ENCODE results near the gene CACNG7.

CACNG7 gene

DNA sequence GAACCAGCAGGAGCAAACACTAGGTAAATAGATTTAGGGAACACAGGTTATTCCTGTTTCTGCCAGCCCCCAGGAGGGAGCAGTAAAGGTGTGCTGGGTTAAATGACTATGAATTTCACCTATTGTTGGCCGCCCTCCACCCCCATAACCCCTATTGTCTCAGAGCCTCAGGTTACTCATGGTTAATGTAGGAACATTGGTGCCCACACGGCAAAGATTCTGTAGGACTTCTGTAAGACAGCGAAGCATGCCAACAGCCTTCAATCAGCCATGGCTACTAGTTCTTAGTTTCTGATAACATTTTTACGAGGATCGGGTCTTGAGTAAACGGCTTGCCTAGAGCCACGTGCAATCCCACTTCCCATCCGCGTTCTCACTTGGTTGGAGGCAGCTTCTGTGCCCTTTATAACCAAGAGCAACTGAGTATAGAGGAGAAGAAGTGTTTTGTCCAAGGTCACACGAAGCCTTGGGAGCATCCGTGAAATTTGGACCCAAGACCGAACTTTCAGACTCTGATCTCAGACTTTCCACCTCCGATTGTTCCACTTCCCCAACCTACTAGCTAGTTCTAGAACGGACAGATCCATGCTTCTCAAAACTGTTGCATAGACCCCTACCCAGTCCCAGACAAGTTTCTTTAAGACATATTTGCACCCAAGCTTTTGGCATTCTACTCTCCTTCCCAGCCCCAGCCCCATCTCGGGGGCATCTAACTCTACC, 48.5 kb downstream of the CACNG7 start:
- DNase-seq (ENCODE audit: low spot score), result no peak

DNA sequence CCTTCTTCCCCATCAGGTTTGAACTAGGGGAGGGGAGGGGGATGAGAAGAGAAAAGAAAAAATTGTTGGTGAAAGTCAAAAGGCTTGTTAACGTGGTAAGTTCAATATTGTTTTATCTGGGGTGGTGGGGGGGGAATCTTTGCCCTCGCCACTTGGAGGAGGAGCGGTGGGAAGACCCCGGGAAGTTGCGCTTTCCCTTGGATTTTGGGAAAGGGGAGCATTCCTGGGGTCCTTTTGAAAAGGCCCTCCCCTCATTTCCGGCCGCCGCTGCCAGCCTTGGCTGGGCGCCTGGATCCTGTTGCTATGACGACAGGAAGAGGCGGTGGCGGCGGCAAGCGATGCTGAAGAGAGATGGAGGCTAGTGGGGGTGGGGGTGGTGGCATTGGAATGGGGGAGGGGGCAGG, 49.1 kb downstream of the CACNG7 start:
- DNase-seq (ENCODE audit: low spot score), result no peak

DNA sequence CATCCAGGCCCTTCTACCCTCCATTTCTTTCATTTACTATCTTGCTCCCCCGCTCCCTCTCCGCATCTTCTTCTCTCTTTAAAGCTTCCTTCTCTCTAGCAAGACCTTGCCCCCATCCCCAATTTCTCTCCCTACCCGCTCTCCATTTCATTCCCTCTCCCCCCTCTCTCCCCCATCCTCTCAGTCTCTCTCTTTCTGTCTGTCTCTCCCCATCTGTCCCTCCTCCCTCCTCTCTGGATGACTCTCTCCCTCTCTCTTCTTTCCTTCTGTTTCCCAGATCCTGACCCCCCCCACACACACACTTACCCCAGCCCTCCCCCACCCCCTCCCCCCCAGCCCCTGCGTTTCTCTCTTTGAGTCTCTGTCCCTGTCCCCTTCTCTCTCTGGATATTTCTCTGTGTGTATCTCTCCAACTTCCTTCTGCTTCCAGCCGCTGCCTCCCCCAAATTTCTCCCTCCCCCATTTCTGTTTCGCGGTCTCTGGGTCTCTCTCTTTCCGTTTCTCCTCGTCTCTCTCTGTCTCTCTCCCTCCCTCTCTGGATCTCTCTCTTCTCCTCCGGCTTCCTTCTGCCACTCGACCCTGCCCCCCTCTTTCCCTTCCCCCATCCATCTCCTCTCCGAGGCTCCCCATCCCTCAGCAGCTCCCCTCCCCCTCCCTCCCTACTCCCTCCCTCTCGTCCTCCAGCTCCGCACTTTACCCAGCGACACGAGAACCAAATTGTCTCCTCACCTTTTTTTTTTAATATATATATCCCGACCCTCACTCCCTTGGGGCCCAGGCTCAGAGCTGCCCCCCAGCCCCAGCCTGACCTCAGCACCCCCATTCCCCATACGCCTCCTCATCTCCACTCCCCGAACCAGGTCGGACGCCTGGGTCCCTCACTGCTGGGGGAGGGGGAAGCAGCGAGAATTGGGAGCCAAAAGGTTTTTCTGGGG, 50.0 kb downstream of the CACNG7 start:
- DNase-seq (ENCODE audit: low spot score), result no peak

DNA sequence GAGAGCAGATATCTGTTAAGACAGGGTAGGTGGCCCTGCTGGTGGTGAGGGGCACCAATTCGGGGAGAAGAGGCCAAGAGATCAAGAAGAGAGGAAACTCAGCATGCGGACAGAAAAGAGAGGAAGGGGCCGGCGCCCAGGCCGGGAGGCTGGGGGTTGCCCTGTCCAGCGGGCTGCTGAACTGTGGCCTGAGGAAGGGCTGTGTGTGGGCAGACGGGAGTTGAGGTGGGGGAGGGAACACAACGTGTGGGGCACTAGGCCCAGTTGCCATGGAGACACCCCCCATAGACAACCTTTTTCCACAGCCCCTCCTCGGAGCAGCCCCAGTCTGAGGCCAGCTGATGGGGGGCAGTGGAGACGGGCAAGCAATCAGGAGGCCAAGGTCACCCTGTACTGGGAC, 51.1 kb downstream of the CACNG7 start:
- DNase-seq (ENCODE audit: low spot score), result no peak

DNA sequence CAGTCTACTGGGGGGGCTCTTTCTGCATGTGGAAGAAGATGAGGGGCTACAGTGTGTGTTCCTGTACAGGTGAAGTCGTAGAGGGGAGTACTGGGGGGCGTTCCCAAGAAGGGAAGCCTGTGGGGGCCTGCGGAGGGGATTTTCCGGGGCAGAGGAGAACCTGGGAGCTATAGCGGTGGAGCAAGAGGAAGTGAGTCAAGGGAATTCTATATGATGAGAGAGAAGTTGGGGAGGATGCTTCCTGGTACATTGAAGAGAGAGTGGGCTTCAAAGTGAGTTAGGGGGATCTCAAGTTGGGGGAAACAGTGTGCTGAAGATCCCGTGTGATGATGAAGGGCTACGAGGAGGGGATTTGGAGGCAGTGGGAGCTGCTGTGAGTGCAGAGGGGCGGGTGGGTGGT, 51.8 kb downstream of the CACNG7 start:
- no peak for DNase-seq (ENCODE audit: low spot score)

DNA sequence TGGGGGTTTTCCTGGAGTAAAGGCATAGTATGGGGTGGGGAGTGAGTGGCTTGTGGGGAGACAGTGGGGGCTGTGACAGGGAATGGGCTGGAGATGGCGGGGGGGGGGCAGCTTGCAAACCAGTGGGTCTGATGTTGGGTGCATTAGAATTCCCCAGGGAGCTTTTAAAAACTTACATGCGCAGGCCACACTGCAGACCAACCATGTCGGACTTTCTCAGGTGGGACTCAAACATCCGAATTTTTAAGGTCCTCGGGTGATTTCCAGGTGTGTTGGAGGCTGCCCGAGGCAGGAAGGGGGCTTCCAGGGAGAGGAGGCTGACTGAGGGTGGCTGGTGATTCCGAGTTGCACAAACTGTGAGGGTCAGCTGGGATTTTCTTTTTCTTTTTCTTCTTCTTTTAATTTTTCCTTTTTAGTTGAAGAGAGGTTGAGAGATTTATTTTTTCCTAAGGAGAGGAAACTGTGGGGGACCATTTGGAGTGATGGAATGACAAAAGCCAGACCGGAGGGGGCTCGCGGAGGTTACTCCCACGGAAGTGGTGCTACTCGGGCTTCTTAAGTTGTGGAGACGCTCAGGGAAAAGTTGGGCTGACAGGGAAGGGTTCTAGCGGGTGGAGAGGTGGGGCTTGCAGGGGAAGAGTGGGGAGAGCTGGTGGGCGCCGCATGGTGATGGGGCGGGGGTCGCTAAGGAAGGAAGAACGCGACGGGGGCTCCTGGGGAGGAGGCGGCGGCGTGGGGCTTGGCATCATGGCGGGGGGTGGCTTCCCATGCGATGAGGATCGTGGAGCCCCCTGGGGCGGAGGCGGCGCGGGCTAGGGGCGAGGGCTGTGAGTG, 52.7 kb downstream of the CACNG7 start:
- DNase-seq (ENCODE audit: low spot score), result peak; percentile 53

DNA sequence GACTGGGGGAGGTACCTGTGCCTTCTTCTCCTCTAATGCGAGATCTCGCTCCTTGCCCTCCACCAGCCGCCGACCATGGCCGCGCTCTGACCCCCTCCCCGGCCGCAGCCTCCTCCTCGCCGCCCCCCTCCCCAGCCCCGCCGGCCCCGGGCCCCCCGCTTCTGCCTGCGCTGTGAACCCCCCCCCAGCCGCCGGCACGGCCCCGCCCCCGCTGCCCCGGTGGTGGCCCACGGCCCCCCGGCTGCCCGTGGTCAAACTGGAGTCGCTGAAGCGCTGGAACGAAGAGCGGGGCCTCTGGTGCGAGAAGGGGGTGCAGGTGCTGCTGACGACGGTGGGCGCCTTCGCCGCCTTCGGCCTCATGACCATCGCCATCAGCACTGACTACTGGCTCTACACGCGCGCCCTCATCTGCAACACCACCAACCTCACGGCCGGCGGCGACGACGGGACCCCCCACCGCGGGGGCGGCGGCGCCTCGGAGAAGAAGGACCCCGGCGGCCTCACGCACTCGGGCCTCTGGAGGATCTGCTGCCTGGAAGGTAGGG, 53.9 kb downstream of the CACNG7 start, which contains the start of gene CACNG8:
CACNG8 (plus strand) TSS at position 51 of the 545 bp plus-strand sequence.
- DNase-seq (ENCODE audit: low spot score), result no peak

DNA sequence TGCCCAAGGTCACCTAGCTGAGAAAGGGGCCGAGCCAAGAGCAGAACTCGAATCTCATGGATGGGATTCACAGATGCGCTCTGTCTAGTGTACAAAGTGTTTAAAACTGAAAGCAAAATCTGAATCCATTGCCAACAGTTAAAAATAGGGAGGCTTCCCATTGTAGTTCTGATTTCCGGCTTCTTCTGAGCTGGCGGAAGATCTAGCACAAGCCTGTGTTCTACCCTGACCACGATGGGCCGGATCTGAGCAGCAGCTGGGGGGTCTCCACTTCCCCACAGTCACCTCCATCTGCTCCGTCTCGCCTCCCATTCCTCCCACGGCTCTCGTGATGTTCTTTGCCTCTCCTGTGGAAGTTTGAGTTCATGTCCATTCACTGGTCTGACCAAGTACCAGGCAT, 56.0 kb downstream of the CACNG7 start:
- DNase-seq (ENCODE audit: low spot score), result no peak

DNA sequence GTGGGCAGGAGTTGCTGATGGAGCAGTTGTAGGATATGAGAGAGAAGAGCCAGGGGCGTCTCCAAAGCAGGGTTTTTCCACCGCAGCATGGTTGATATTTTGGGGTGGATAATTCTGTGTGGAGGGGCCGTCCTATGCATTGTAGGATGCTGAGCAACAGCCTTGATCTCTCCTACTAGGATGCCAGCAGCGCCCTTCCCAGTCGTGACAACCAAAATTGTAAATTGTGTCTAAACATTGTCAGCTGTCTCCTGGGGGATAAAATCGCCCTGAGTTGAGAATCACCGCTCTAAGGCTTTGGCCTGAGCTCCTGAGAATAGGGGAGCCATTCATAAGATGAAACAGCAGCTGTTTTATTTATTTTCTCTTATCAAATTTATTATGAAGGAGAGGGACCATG, 57.9 kb downstream of the CACNG7 start:
- DNase-seq (ENCODE audit: low spot score), result no peak

DNA sequence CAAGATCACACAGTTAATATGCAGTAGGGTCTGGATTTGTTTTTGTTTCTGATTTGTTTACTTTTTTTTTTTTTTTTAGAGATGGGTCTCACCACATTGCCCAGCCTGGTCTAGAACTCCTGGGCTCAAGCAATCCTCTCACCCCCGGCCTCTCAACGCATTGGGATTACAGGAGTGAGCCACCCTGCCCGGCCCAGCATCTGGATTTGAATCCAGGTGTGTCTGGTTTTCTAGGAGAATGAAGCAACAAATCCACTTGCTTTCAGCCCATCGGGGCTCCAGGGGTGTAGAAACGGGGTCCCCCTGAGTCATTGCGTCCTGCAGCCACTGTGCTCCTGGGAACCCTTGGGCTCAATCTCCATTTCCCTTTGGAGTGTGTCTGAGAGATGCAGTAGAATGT, 60.3 kb downstream of the CACNG7 start:
- DNase-seq (ENCODE audit: low spot score), result no peak

DNA sequence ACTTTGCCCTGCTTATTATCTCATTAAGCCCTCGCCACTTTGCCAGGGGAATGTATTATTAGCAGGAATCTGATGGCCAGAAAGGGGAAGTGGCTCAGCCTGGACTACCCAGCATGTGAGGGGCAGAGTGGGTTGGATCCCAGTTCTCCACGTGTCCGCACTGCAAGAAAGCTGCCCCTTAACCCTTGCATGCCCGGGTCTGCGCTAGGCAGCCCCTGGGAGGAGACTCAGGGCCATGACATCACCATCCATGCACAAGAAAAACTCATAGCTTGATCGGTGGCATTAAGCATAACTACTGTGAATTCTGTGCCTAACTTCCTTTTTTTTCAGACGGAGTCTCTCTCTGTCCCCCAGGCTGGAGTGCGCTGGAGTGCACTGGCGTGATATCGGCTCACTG, 62.6 kb downstream of the CACNG7 start:
- no peak for DNase-seq (ENCODE audit: low spot score)

DNA sequence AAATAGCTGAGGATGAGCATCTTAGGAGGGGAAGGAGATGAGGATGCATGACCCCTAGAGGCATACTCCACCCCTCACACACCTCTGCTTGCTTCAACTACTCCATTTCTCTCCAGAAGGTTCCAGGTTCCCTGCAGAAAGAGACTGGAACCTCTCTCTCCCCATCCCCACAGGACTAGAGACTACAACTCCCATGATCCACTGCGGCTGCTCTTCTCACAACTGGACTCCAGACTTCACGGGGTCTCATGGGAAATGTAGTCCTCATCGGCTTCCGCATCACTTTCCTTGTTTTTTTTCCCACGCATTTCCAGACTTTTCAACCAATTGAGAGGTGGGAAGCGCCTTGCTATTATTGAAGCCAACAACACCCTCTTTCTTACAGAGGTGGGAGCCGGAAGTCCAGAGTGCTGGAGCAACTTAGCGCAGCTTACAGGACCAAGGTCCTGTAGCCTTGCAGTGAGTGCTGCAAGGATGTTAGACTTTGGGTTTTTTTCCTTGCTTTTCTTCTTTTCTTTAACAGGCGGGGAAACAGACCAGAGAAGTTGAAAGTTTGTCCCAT, 68.4 kb downstream of the CACNG7 start:
- peak; percentile 95 for DNase-seq (ENCODE audit: low spot score)

DNA sequence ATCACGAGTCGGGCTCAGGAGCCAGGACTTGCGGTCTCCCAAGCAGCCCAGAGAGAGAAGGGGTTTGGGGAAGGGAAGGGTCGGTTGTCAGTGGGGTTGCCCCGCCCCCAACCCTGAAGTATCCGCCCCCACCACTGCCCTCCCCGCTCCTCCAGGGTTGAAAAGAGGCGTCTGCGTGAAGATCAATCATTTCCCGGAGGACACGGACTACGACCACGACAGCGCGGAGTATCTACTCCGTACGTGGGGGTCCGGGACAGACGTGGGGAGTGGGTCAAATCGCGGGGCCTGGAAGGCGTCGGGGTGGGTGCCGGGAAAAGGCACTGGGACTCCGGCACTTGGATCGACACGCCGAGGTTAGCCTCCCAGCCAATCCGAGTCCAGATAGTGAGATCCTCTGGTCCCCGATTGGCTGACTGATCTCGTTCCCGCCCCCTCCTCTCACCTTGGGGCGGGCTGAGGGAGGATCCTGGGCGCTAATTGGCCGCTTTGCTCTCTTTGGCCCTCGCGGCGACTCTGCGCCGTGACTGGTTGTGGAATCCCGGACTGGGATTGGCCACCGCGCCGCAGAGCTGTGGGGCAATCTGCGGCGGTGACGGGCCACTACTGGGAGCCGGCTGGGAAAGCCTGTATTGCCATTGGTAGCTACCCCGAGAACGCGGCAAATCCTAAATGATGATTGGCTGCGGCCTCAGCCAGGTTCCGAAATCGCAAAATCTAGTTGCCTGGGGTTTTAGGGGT, 69.1 kb downstream of the CACNG7 start:
- peak; percentile 94 for DNase-seq (ENCODE audit: low spot score)

DNA sequence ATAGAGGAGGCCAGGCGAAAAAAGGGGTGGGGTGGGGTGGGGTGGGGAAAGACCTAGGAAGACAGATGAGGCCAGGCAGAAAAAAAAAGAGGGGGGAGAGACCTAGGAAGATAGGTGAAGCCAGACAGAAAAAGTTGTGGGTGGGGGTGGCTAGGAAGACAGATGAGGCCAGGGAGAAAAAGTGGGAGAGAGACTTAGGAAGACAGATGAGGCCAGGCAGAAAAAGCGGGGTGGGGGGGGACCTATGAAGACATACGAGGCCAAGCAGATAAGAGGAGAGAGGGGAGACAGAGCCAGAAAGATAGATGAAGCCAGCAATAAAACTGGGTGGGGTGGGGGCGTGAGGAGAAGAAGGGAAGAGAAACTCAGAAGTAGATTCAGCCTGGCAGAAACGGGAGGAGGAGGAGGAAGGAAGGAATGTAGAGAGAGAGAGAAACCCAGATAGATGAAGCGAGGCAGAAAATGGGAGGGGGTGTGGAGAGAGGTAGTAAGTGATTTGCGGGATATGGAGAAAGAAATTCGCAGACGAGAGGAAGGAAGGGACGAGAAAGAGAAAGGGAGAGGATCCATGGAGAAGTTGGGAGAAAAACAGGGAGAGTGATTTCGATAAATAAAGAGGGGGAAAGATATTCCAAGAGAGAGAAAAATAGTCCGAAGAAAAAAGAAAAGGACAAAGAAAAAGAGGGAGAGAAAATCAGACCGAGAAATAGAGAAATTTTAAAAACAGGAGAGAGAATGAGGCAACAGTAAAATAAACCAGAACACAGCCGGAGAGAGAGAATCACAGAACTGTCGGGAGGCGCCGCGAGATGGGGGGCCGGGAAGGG, 70.1 kb downstream of the CACNG7 start:
- peak; percentile 30 for DNase-seq (ENCODE audit: low spot score)

DNA sequence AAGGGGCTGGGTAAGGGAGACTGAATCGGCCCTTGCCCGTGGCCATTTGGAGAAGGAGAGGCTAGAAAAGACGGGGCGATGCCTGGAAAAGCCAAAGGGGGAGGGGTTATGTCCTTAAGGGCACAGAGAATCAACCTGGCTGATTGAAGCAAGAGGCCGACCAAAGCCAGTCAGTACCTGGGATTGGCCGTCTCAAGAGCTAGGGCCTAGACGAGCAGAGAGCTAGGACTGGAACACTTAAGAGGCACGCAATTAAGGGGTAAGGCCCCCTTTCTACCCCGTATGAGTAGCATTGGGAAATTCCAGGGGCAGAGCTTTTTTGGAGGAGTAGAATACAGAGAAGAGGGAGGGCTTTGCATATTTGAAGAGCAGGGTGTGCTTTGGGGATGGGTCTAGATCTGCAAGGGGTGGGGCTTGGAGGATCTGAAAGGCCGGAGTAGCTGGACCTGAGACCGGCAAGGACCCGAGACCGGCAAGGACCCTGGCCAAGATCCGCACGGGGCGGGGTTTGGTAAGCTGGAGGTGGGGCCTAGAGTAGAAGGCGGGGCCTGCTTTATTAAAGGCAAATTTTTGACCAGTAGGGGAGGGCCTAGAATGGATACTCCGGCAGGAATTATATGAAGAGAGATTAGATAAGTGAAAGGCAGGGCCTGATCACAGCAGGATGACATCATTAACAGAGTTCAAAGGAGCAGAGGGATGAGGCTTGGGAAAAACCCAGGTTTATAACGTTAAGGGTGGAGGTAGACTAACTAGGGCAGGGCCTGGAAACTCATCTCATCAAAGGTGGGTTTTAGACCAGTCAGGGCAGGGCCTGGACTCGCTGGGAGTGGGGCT, 71.7 kb downstream of the CACNG7 start:
- DNase-seq (ENCODE audit: low spot score), result peak; percentile 68

DNA sequence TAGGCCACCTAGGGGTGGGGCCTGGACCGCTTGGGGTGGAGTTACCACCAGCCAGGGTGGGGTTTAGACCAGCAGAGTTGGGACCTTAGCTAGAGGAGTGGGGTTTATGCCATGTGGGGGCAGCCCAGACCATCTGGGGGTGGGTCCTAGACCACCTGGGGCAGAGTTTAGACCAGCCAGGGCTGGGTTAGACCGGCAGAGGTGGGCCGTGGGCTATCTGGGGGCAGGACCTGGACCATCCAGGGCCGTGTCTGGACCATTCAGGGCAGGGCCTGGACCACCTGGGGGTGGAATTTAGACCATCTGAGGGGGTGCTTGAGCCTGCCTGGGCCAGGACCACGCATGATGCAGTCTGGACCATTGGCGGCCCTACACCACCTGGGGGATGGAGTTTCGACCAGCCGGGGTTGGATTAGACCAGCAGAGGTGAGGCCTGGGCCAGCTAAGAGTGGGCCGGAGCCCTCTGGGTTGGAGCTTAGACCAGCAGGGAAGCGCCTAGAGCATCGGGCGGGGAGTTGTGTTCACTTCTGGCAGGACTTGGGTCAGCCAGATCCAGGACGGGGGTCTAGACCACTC, 72.4 kb downstream of the CACNG7 start:
- no peak for DNase-seq (ENCODE audit: low spot score)

DNA sequence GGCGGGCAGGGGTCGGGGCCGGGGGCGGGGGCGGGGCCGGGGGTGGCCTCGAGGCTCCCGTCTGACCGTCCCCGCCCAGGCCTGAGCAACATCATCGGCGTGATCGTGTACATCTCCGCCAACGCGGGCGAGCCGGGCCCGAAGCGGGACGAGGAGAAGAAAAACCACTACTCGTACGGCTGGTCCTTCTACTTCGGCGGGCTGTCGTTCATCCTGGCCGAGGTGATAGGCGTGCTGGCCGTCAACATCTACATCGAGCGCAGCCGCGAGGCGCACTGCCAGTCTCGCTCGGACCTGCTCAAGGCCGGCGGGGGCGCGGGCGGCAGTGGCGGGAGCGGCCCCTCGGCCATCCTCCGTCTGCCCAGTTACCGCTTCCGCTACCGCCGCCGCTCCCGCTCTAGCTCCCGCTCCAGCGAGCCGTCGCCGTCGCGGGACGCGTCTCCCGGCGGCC, 72.9 kb downstream of the CACNG7 start:
- no peak for DNase-seq (ENCODE audit: low spot score)

DNA sequence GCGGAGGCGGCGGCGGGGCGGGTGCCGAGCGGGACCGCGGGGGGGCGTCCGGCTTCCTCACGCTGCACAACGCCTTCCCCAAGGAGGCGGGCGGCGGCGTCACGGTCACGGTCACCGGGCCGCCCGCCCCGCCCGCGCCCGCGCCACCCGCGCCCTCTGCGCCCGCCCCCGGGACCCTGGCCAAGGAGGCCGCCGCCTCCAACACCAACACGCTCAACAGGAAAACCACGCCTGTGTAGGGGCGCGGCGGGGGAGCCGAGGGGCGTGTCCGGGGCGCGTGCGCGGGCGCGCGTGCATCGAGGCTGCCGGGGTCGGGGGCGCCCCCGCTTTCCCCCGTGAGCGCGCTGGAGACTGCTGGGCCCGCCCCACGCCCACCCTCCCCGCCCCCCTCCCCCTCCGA, 73.5 kb downstream of the CACNG7 start:
- DNase-seq (ENCODE audit: low spot score), result no peak
